ENCODE data around the gene YPEL2.

YPEL2 gene

GRCh38 chr17:59365383-59365981 is 34.0 kb downstream of the YPEL2 start:
- TF ChIP-seq CTCF (IDR thresholded peaks at IDR 0.05; ENCODE audit: unreplicated experiment in 3 of 3): no peak
- H3K4me1 Mint-ChIP-seq: peaks cover 73% of the 10 kb centered on the region
- peak overlapping the region; percentile 61 to 95 (median 79) for H3K27ac Mint-ChIP-seq

GRCh38 chr17:59366040-59366757 is 34.7 kb downstream of the YPEL2 start:
- H3K36me3 Mint-ChIP-seq (ENCODE audit: low read depth): no peaks in the 10 kb centered on the region
- H3K27me3 Mint-ChIP-seq (ENCODE audit: low read depth): no peaks in the 10 kb centered on the region
- peak overlapping the region in 1 of 3 experiments; percentile 51 for H3K4me3 Mint-ChIP-seq
- peak overlapping the region; percentile 79 to 95 (median 92) for H3K27ac Mint-ChIP-seq
- peaks cover 78% of the 10 kb centered on the region for H3K4me1 Mint-ChIP-seq
- no peaks in the 10 kb centered on the region for H3K9me3 Mint-ChIP-seq
- TF ChIP-seq CTCF (IDR thresholded peaks at IDR 0.05; ENCODE audit: unreplicated experiment in 3 of 3): no peak

More at GRCh38 chr17:59365383-59365981, 34.0 kb downstream of the YPEL2 start:
- Mint-ChIP-seq H3K4me3 (no peak overlapping the region), H3K27me3 (ENCODE audit: low read depth) (no peaks in the 10 kb centered on the region), H3K9me3 (no peaks in the 10 kb centered on the region), H3K36me3 (ENCODE audit: low read depth) (peaks cover under 1% of the 10 kb centered on the region)

GRCh38 chr17:59366773-59367656 is 35.6 kb downstream of the YPEL2 start:
- Mint-ChIP-seq H3K27me3 (ENCODE audit: low read depth) (no peaks in the 10 kb centered on the region), H3K4me3 (peak overlapping the region; percentile 9 to 51 (median 14)), H3K27ac (peak overlapping the region; percentile 79 to 95 (median 92)), H3K9me3 (no peaks in the 10 kb centered on the region), H3K4me1 (peaks cover 78% of the 10 kb centered on the region), H3K36me3 (ENCODE audit: low read depth) (no peaks in the 10 kb centered on the region)
- TF ChIP-seq CTCF (IDR thresholded peaks at IDR 0.05; ENCODE audit: unreplicated experiment in 3 of 3): no peak

GRCh38 chr17:59367657-59368045 is 36.2 kb downstream of the YPEL2 start:
- H3K27me3 Mint-ChIP-seq (ENCODE audit: low read depth): no peaks in the 10 kb centered on the region
- no peaks in the 10 kb centered on the region for H3K36me3 Mint-ChIP-seq (ENCODE audit: low read depth)
- H3K27ac Mint-ChIP-seq: peak overlapping the region; percentile 79 to 95 (median 92)
- H3K4me1 Mint-ChIP-seq: peaks cover 78% of the 10 kb centered on the region
- no peaks in the 10 kb centered on the region for H3K9me3 Mint-ChIP-seq
- TF ChIP-seq CTCF (IDR thresholded peaks at IDR 0.05; ENCODE audit: unreplicated experiment in 3 of 3): no peak
- peak overlapping the region in 1 of 3 experiments; percentile 9 for H3K4me3 Mint-ChIP-seq

GRCh38 chr17:59368218-59368857 is 36.9 kb downstream of the YPEL2 start:
- H3K4me1 Mint-ChIP-seq: peaks cover 80% of the 10 kb centered on the region
- TF ChIP-seq CTCF (IDR thresholded peaks at IDR 0.05; ENCODE audit: unreplicated experiment in 3 of 3): no peak

More at GRCh38 chr17:59368218-59368857, 36.9 kb downstream of the YPEL2 start:
- H3K27ac Mint-ChIP-seq: peak overlapping the region; percentile 67 to 79 (median 71)
- H3K4me3 Mint-ChIP-seq: no peak overlapping the region
- H3K27me3 Mint-ChIP-seq (ENCODE audit: low read depth): no peaks in the 10 kb centered on the region
- no peaks in the 10 kb centered on the region for H3K9me3 Mint-ChIP-seq
- no peaks in the 10 kb centered on the region for H3K36me3 Mint-ChIP-seq (ENCODE audit: low read depth)
